ENCODE data around the gene PCMTD2.

Gene PCMTD2

GRCh38 chr20:64239449-64240242, 15.9 kb upstream of the PCMTD2 start:
- no peak for DNase-seq

DNA sequence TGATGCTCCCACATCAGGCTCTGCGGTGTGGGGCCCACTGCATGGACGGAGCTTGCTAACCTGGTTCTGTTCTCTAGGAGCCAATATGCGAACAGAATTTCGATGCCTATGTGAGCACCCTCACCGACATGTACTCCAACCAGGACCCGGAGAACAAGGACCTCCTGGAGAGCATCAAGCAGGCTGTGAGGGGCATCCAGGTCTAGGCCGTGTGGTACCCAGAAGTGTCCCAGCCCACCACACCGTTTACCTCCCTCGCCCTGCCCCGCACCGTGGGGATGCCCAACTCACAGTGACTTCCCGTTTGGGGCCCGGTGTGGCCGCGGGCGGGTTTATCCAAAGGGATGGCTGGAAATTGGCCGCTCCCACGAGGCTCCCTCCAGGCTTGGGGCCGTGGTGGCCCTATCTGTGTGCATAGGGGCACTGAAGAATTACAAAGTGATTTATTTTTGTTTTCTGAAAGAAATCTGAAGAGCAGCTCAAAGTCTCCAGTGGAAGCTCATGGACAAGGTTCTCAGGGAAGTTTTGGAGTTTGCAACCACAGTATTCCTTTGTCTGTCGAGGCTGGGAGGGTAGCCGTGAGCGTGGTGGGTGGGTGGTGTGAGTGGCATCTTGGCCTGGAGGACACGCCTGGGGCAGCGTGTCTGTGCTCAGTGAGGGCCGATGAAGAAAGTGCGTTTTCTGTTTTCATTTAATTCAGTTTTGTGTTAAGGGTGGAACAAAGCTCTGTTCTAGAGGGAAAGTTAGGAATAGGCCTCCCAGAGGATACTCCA, 15.1 kb upstream of the PCMTD2 start:
- DNase-seq, result no peak

DNA sequence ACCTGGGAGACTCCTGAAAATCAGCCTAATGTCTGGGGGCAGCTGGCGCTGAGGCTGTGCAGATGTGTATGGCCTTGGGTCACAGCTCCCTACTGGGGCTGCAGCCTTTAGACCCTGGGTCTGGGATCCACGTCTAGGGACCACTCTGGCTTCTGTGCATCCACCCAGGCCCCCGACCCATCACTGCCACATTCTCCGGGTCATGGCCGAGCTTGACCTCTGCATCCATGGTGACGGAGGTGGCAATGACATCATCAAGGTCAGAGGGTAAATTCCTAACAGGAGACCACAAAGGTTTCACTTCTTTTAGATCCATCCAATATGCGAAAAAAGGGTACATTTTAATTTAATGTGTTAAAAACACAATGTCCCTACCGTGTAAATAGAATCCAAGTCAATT, 14.5 kb upstream of the PCMTD2 start:
- no peak for DNase-seq

GRCh38 chr20:64242003-64242796, 13.3 kb upstream of the PCMTD2 start:
- DNase-seq, result no peak

GRCh38 chr20:64242797-64243475, 12.6 kb upstream of the PCMTD2 start:
- DNase-seq, result no peak

DNA sequence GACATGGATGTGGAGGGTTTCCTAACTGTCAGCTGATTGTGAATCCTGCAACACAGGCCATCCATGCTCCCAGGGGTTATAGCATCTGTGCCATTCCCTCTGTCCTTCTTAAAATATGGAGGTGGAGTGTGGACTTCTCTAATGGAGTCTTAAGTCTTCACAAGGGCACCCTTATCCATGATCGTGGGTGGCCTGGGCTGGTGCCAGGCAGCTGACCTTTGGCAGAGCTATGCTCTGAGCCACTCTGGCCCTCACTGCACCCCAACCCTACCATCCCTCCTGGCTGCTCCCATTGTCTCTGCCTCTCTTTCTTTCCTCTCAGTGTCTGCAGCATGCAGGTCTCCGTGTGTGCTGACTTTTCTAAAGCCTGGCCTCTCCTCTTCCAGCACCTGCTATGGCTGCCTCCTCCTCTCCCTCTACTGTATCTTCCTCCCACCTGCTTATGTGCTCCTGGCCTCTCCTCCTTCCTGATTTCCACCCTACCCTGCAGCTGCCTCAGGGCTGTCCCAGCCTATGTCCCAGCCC, 11.2 kb upstream of the PCMTD2 start:
- DNase-seq, result no peak

DNA sequence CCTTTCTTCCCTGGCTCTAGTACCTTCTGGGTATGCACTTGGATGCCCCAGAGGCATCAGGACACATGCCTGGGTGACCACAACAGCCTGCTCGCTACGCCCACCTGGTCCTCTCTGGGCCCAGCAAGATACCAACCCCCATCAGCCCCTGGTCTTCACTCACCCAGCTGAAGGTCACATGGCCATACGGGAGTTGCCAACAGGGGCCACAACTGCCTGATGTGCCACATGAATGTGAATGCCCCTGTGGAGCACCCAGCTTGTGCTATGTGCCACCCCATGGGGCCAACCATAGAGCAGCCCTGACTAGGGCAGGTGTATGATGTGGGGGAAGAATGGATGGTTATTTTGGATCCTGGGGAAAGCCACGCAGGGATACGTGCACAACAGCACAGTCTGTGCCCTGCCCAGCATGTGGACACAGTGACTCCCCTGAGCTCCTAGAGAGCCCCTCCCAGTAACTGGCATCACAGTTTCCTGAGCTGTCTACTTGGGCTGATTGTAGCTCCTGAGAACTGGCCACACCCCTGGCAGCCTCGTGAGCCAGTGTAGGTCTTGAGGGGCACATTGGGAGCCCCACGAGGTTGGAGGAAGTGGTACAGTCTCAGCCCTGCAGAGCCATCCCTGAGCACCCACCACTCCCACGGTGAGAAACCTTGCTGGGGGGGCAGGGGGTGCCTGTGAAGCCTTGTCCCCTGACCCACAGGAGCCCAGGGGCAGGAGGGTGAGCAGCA, 10.5 kb upstream of the PCMTD2 start:
- DNase-seq, result no peak

DNA sequence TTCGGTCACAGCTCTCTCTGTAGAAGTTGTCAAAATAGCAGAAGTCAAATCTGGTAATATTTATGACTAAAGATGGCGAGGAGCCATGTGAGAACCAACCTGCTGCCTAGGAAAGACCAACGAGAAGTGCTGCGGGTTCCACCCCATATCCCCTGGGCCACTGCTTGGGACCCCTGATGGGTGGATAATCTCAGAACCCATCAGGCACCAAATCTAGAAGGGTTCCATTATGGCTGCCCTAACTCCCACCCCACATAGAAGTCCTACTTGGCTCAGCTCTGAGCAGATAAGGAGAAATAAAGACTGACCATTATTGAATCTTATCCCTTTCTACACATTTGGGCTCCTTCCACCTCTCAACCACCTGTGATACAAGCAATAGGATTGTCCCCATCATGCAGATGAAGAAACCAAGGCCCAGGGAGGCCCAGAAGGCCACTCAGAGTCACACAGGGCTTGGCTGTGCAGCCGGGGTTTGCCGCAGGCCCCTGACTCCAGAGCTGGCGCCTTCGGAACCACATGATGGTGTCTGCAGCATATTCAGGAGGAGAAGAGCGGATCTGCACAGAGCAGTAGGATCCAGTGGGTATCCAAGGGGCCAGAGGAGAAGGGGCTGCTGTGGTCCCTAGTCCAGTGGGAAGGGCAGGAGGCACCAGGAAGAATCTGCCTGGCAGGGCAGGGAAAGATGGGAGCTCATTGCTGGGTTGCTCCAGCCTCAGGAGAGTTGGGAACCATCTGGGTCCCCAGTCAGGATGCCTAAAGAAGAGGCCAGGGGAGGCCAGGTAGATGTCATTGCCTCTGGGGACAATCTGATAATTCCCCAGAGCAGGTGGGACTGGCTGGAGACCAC, 9.6 kb upstream of the PCMTD2 start:
- no peak for DNase-seq

GRCh38 chr20:64246616-64247306, 8.8 kb upstream of the PCMTD2 start:
- no peak for DNase-seq

DNA sequence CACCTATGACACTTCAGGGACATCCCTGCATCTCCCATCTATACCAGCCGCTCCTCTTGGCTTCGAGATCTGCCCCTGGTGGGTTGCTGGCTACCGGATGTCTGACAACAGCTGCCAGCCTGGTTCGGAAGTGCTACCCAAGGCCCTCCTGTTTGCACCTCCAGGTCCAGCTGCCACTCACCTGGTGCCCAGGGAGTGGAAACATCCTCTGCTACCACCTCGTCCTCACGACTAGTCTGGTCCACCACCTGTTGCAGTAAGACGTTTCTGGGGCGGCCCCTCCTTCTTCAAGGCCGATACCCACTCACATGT, 8.3 kb upstream of the PCMTD2 start:
- no peak for DNase-seq

- DNase-seq, result no peak
Observed at GRCh38 chr20:64247970-64248841, 7.3 kb upstream of the PCMTD2 start.

GRCh38 chr20:64250027-64250426, 5.5 kb upstream of the PCMTD2 start:
- no peak for DNase-seq

DNA sequence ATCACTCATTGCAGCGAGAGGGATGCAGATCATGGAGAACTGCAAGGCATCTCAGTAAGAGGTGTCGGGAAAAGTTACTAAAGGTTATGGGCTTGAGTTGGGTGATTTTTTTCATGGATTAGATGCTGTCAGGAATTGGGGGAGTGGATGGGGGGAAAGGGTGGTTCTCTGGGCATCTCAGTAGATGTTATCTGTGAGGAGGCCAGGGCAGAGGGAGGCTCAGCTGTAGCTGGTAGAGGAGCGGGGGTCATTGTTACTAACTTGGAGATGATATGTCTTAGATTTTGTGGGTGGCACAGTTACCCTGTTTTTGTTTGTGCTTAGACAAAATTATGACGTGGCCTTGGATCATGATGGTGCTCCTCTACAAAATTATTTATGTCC, 2.6 kb upstream of the PCMTD2 start:
- no peak for DNase-seq

- DNase-seq, result no peak
Observed at GRCh38 chr20:64253443-64253842, 2.1 kb upstream of the PCMTD2 start.

DNA sequence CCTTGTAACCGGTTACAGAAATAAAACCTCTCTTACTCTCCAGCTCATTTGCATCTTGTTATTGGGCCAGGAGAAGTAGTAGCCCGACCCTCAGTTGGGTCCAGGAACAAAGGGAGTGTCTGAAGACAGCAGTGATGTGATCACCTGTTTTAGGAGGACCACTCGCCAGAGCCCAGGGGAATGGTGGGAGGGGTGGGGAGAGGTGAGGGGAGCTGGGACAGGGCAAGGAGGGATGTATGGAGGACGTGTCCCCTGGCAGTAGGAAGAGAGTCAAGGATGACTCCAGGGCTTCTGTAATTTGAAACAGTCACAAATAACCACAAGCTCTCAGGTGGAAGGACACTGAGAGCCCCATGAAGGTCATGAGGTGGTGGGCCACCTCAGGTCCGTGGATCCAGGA, 1.4 kb upstream of the PCMTD2 start:
- DNase-seq, result no peak

DNA sequence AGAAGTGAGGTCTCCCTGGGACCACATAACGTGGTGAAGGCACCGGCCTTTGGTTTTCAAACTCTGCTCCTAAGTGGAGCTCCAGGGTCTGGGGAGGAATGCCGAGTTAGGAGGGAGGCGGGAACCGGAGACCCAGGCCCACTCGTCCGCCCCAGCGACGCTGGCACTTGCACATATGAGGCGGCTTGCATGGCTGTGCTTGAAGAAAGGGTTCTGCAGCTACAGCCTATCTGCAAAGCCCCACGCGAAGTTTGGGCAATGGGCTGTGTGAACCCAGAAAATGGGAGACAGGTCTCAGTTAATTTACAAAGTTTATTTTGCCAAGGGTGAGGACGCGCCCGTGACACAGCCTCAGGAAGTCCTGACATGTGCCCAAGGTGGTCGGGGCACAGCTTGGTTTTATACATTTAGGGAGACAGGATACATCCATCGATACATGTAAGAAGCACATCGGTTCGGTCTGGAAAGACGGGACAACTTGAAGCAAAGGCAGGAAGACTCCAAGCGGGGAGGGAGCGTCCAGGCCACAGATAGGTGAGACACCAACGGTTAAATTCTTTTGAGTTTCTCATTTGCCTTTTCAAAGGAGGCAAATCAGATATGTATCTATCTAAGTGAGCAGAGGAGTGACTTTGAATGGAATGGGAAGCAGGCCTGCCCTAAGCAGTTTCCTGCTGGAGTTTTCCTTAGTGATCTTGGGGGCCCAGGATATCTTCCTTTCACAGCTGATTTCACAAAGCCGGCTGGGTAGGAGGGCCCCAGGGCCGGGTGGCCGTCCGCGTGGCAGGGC, 782 bp upstream of the PCMTD2 start:
- DNase-seq, result no peak

DNA sequence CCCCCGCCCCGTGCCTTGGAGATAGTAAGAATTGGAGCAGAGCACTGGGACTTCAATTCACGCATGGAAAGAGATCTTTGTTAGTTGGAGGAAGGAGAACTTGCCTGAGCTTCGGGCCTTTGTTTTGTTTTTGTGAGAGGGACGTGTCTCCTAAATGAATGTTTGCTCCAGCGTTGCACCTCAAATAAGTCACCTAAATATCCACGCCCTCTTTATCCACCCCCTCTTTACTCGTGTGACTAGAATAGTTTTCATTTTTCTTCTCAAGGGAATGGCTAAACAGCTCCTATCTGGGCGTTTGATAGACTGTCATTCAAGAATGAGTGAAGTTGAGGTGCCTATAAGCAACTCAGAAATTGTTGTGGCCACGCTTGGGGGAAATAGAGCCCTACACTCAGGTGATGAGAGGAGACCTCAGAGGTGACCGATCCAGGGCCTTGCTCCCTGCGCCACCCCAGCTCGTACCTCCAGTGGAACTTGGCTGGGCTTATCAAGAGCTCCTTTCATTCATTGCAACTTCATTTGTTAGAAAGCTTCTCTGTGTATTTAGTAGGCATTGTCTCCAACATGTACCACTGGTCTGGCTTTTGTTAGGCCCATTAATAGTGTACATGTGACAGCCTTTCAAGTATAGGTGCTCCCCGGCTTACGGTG, 861 bp downstream of the PCMTD2 start:
- DNase-seq, result no peak

GRCh38 chr20:64257107-64257757, 1.7 kb downstream of the PCMTD2 start:
- no peak for DNase-seq

All from activated effector memory CD4-positive, alpha-beta T cell treated with Interleukin-2 at 50 U/mL for 16 hours (primary cell).